ENCODE measurements around the gene SLC8A1. TPM values are rescaled to one million over a fixed set of nuclear protein-coding genes. Genes with fewer than 3 reads are reported as not detected.

SLC8A1 gene
- total RNA-seq, 1 experiment from 2014 or later: 1.7 TPM

DNA sequence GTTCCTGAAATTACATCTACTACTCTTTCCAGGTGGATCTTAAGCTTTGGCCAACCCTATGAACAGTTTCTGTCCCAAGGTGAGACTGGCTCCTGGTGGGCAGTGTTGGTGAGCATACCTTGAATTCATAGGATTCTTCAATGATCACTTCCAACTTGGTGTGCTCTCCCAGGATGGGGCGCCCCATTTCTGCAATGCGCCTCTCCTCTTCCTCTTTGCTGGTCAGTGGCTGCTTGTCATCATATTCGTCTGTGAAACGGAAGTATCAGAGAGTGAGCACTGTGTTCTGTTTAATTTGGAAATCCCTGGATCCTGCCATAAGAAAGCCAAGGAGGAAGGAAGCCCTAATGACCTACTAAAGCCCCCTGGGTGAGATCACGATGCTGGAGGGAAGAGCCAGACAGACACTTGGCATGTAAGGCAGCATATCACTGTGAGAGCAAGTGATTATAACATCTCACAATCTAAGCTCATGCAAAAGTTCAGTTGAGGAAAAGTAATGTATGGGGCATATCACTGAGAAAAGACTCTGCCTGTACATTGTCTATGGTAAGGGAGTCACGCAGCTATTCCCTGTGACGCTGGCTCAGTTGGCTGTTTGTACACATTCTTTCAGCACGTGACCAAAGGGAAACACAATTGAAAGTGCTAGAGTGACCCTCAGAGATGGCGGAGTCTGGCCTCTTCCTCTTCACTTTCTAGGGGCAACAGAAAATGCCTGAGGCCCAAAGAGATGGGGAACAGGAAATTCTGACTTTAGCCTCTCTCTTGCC is 287.0 kb downstream of the SLC8A1 start:
- Histone ChIP-seq H3K4me3 (ENCODE audit: insufficient read depth, low read depth, low read length) (no peak overlapping the region), H3K36me3 (replicated peaks; ENCODE audit: control insufficient read depth, insufficient read depth, low read length) (no peaks in the 10 kb centered on the region), H3K27me3 (ENCODE audit: control insufficient read depth, insufficient read depth, low read length) (no peaks in the 10 kb centered on the region)
- no peak for DNase-seq

DNA sequence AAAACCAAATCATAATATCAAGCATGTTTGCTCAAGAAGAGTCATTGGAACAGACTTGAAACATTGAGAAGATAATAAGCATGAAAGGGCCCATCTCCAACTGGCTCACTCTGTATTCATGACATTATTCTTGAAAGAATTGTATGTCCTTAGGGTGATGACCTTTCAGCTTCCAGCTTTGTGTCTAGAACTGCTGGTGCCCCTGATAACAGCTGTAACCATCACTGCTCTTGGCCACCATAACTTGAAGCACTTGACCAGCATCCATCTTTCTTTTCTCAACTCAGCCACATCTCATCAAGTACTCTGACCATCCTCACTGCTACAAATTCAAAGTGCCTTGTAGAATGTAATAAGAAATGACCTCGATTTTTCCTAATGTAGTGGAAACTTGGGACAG is 289.9 kb downstream of the SLC8A1 start:
- H3K27me3 ChIP-seq (ENCODE audit: control insufficient read depth, insufficient read depth, low read length): no peaks in the 10 kb centered on the region
- H3K36me3 ChIP-seq (replicated peaks; ENCODE audit: control insufficient read depth, insufficient read depth, low read length): no peaks in the 10 kb centered on the region
- no peak overlapping the region for H3K4me3 ChIP-seq (ENCODE audit: insufficient read depth, low read depth, low read length)
- DNase-seq: no peak

DNA sequence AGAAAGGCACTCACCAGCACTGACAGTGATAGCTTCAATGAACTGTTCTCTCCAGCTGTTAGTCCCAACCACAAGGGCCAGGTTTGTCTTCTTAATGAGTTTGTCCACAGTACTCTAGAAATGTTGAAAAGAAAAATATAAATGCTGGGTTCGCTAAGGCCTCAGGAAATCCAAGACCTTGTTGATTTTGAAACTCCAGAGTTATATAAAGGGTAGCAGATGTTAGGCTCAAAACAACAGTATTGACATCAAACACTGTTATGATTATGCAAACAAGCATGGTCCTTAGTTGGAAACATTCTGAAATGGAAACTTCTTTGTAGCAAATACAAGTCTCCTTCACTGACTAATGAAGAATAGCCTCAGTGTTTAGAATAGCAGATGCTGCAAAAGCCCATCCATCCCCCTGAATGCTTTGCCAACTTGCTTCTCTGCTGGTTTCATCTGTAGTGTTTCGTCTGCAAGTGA is 291.1 kb downstream of the SLC8A1 start:
- no peak overlapping the region for H3K4me3 ChIP-seq (ENCODE audit: insufficient read depth, low read depth, low read length)
- no peaks in the 10 kb centered on the region for H3K36me3 ChIP-seq (replicated peaks; ENCODE audit: control insufficient read depth, insufficient read depth, low read length)
- DNase-seq: no peak
- H3K27me3 ChIP-seq (ENCODE audit: control insufficient read depth, insufficient read depth, low read length): no peaks in the 10 kb centered on the region

DNA sequence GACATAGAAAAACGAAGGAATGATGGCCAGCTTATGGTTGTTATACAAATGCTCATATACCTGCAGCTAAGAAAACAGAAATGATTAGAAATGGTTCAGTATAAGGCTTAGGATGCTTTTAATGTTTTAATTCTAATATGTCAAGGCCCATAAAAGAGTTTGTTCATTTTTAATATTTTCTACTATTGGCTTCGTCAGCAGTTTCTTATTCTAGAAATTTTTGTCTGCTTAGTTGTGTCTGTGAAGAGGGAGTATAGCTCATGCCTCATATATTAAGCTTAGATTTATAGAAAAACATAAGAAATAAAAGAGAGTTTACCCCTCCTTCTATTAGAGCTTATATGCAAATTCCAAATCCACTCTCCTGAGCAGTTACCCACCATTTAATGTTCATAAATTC is 292.6 kb downstream of the SLC8A1 start:
- no peaks in the 10 kb centered on the region for H3K27me3 ChIP-seq (ENCODE audit: control insufficient read depth, insufficient read depth, low read length)
- no peak overlapping the region for H3K4me3 ChIP-seq (ENCODE audit: insufficient read depth, low read depth, low read length)
- DNase-seq: no peak
- no peaks in the 10 kb centered on the region for H3K36me3 ChIP-seq (replicated peaks; ENCODE audit: control insufficient read depth, insufficient read depth, low read length)

DNA sequence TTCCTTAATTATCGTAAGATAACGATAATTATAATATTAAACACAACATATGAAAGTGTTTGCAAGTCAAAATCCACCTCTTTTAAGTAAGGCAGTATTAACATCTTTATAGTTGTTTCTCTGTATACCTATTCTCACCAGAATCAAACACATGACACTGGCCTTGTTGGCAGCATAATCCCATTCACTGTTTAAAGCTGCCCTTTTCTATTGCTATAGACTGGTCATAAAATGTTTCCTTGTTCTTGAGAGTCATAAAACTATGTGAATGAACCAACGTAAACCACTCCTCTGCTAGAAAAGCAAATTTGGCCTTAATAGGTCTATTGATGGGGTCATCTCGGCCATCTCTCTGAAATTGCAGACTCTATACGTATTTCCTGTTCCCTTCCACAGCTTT is 293.1 kb downstream of the SLC8A1 start:
- H3K36me3 ChIP-seq (replicated peaks; ENCODE audit: control insufficient read depth, insufficient read depth, low read length): no peaks in the 10 kb centered on the region
- DNase-seq: no peak
- H3K27me3 ChIP-seq (ENCODE audit: control insufficient read depth, insufficient read depth, low read length): no peaks in the 10 kb centered on the region
- no peak overlapping the region for H3K4me3 ChIP-seq (ENCODE audit: insufficient read depth, low read depth, low read length)

DNA sequence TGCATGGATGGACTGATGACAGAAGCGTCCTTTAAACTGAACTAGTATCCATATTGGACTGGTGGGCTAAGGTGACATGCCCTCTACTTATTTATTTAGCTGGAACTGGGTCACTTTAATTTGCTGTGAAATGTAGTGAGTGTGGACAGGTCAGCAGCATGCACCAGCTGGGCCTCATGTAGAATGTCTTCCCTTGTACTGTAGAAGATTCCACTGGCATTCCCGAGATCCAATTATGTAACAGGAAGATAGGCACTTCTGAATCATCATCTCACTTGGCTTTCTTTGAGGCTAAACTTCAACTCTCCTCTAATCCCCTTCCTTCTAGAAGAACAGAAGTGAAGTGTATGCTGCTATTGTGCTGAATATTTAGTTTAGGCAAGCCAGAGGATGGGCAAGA is 296.2 kb downstream of the SLC8A1 start:
- no peak overlapping the region for H3K4me3 ChIP-seq (ENCODE audit: insufficient read depth, low read depth, low read length)
- H3K27me3 ChIP-seq (ENCODE audit: control insufficient read depth, insufficient read depth, low read length): no peaks in the 10 kb centered on the region
- no peaks in the 10 kb centered on the region for H3K36me3 ChIP-seq (replicated peaks; ENCODE audit: control insufficient read depth, insufficient read depth, low read length)
- no peak for DNase-seq

DNA sequence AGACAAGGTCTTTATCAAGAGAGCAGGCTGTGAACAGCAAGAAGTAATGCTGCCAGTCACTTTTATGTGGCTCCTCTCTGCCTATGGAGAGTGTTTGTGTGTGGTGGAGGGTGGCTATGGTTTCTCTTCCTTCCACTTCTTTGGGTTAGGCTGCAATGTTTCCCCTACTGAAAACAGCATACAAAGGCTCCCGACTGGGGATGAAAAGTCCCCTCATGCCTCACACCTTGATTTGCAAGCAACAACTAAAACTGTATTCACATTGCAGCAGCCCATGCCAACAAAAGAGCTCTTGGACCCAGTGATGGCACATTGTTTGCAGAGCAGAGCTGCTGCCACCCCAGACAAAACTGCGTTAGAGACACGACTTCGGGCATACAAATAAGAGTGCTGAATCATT is 301.6 kb downstream of the SLC8A1 start:
- DNase-seq: no peak
- H3K36me3 ChIP-seq (replicated peaks; ENCODE audit: control insufficient read depth, insufficient read depth, low read length): no peaks in the 10 kb centered on the region
- no peaks in the 10 kb centered on the region for H3K27me3 ChIP-seq (ENCODE audit: control insufficient read depth, insufficient read depth, low read length)
- no peak overlapping the region for H3K4me3 ChIP-seq (ENCODE audit: insufficient read depth, low read depth, low read length)

DNA sequence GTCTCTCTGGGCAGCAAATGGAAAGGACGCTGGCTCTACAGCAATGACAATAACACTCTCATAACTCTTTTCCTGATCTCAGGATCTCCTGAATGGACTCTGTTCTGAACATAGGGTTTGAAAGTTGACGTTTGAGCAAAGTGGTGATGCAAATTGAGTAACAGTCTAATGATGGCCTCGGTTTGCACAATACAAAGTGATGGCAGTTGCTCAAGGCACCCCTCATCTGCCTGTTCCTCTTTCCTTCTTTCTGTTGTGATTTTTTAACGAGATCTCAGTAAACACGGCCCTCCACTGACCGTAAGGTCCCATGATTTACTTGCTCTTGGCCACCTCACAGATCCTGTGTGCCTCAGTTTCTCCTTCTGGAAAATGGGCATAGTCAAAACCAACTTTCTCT is 303.6 kb downstream of the SLC8A1 start:
- Histone ChIP-seq H3K36me3 (replicated peaks; ENCODE audit: control insufficient read depth, insufficient read depth, low read length) (no peaks in the 10 kb centered on the region), H3K4me3 (ENCODE audit: insufficient read depth, low read depth, low read length) (no peak overlapping the region), H3K27me3 (ENCODE audit: control insufficient read depth, insufficient read depth, low read length) (no peaks in the 10 kb centered on the region)
- DNase-seq: no peak

DNA sequence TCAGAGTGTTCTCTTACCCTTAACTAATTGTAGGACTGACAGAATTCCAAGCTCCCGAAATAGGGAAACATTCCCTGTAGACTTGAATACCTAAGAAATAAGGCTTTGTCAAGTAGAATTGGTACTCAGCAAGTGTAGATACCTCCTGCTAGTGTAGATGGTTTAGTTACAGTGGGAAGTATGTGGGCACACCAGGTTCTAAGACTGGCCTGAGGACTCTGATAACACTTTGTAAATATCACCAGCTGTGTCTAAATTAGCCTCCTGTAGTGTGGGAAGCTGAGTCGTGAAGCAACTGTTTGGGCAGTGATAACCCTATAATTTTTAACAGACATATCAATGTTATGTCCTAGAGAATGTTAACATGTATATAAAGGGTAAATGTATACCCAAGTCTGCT is 304.5 kb downstream of the SLC8A1 start:
- Histone ChIP-seq H3K27me3 (ENCODE audit: control insufficient read depth, insufficient read depth, low read length) (no peaks in the 10 kb centered on the region), H3K4me3 (ENCODE audit: insufficient read depth, low read depth, low read length) (no peak overlapping the region), H3K36me3 (replicated peaks; ENCODE audit: control insufficient read depth, insufficient read depth, low read length) (no peaks in the 10 kb centered on the region)
- DNase-seq: no peak

DNA sequence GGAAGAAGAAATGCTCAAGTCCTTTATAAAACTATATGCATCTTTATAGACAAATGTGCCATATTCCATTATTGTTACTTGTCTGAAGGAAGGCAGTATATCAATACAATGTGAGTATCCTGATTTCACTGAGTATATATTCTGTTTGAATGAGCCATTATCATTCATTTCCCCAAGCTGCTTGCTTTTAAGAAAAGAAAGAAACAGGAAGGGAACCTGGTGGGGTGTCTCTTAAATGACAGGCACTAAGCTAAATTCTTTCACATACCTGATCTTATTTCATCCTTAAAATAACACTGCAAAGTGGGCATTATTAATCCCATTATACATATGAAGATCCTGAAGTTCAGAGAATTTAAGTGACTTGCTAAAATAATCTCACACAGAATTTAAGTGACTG is 307.9 kb downstream of the SLC8A1 start:
- H3K36me3 ChIP-seq (replicated peaks; ENCODE audit: control insufficient read depth, insufficient read depth, low read length): no peaks in the 10 kb centered on the region
- H3K27me3 ChIP-seq (ENCODE audit: control insufficient read depth, insufficient read depth, low read length): no peaks in the 10 kb centered on the region
- peak; percentile 9 for DNase-seq
- no peak overlapping the region for H3K4me3 ChIP-seq (ENCODE audit: insufficient read depth, low read depth, low read length)

DNA sequence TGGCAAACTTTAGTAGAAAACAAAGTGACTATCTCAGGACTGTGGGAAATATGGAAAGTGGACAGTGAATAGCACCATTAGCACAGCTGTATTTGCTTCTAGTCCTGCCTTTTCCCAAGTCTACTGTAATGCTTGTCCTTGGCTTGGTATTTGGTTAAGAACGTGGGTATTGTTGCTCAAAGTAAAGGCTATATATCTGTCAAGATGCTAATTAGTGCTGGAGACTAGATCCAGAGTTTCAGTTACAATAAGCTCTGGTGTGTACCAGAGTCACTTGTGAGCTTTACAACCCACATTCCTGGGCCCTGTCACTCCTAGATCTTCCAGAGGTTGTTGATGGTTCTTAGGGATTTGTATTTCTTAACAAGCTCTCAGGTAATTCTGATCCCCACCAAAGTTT is 313.6 kb downstream of the SLC8A1 start:
- DNase-seq: no peak
- no peaks in the 10 kb centered on the region for H3K27me3 ChIP-seq (ENCODE audit: control insufficient read depth, insufficient read depth, low read length)
- no peak overlapping the region for H3K4me3 ChIP-seq (ENCODE audit: insufficient read depth, low read depth, low read length)
- H3K36me3 ChIP-seq (replicated peaks; ENCODE audit: control insufficient read depth, insufficient read depth, low read length): no peaks in the 10 kb centered on the region

DNA sequence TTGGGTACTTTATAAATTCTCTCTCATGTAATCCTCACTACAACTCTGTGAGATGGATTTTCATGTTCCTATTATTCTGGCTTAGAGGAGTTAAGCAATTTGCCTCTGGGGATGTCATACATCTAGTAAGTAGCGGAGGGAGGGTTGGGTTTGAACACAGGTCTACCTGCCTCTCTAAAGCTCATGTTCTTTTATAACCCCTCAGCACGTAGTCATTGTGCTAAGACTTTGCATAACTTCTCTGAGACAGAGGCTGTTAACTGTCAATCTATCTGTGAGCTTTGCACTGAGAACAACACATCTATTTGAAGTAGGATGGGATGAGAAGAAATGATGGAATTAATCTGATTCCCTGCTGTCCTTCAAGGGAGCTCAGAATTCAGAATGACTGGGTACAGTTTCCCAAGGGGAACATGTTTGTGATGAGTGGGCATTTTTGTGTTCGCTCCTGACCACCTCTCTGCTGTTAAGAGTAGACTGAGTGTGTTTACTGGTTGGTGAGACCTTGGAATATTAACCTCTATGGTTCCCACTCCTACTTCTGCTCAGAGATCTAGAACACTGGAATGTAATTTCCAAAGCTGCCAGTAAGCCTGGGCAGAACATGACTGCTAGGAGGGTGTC is 320.7 kb downstream of the SLC8A1 start:
- no peaks in the 10 kb centered on the region for H3K27me3 ChIP-seq (ENCODE audit: control insufficient read depth, insufficient read depth, low read length)
- DNase-seq: no peak
- no peak overlapping the region for H3K4me3 ChIP-seq (ENCODE audit: insufficient read depth, low read depth, low read length)
- no peaks in the 10 kb centered on the region for H3K36me3 ChIP-seq (replicated peaks; ENCODE audit: control insufficient read depth, insufficient read depth, low read length)

DNA sequence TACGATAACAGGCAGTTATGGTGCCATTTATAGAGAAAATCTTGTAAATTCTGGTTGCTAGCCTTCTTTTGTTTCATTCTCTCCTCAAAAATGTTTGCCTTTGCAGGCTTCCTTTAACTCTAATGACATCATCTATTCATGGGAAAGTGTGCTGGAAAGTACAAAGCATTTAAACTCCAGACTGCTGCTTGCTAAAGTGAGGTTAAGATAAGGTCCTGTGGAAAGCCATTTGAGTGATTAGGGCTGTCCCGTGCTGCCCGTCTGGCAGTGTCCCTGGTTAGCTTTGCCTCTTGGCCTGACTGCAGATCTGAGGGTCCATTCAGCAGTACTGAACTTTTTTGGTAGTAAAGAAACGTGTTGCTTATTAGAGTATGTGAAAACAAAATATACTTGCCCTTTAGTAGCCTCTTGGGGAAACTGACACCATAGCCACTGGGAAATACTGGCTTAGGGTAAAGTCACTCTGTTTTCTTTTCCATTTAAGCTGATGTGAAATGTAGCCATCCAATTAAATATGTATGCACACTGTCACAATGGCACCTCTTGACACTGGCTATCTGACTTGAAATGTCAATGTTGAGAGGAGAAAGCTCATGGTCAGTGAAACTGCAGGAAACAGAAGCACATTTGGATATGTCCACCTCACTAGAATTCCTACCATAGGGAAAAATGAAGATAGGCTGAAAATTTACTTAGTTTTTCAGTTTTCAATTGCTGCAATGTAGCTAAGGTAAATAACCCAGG is 321.5 kb downstream of the SLC8A1 start:
- Histone ChIP-seq H3K4me3 (ENCODE audit: insufficient read depth, low read depth, low read length) (no peak overlapping the region), H3K36me3 (replicated peaks; ENCODE audit: control insufficient read depth, insufficient read depth, low read length) (no peaks in the 10 kb centered on the region), H3K27me3 (ENCODE audit: control insufficient read depth, insufficient read depth, low read length) (no peaks in the 10 kb centered on the region)
- DNase-seq: no peak

DNA sequence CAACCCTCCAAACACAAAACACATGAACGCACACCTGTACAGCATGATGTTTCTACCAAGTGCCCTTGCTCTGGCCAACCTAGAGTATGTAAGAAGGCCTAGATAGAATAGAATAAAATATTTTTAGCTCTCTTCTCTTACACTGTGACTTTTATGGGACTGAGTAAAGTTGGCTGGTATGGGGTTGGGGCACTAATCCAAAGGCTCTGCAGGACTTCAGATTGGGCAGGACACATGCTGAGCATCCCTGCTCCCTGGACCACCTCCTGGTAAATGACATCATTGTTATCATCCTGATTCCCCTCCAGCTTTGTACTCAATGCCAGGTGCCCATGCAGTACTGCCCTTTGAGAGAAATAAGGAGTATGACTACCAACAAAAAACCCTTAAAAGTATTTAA is 322.2 kb downstream of the SLC8A1 start:
- Histone ChIP-seq H3K27me3 (ENCODE audit: control insufficient read depth, insufficient read depth, low read length) (no peaks in the 10 kb centered on the region), H3K36me3 (replicated peaks; ENCODE audit: control insufficient read depth, insufficient read depth, low read length) (no peaks in the 10 kb centered on the region), H3K4me3 (ENCODE audit: insufficient read depth, low read depth, low read length) (no peak overlapping the region)
- DNase-seq: no peak

DNA sequence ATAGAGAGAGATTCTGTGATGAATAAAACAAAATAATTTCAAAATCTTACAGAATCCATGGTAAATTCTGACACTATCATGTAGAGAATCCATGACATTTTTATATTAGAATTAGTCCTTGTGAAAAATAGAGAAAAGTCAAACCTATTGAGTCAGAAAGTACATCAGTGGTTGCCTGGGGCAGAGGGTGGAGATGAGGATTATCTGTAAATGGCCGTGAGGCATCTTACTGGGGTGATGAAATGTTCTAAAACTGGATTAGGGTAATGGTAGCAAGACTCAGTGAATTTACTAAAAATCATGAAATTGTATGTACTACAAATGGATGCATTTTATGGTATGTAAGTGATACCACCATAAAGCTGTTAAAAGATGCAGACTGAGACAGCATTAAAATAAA is 323.1 kb downstream of the SLC8A1 start:
- DNase-seq: no peak
- H3K27me3 ChIP-seq (ENCODE audit: control insufficient read depth, insufficient read depth, low read length): no peaks in the 10 kb centered on the region
- H3K4me3 ChIP-seq (ENCODE audit: insufficient read depth, low read depth, low read length): no peak overlapping the region
- no peaks in the 10 kb centered on the region for H3K36me3 ChIP-seq (replicated peaks; ENCODE audit: control insufficient read depth, insufficient read depth, low read length)

All from H7 (cell line).